Mesendoderm (in vitro differentiated cells): Measurements from ENCODE around the gene UQCR11.

Experiments used
- DNase-seq: peaks from one replicate; pipeline ENCODE4 v3.0.0; 2013
- H2AK5ac ChIP-seq: 2 replicates; pipeline ENCODE4 v1.6.1; 2013; ENCODE audit warnings: low read length, inconsistent platforms
- H2BK120ac ChIP-seq: 2 replicates; pipeline ENCODE4 v1.6.1; 2013; ENCODE audit warnings: low read depth, mild to moderate bottlenecking, low read length, moderate library complexity, mixed read lengths
- H2BK15ac ChIP-seq: replicated peaks from 2 replicates; pipeline ENCODE4 v1.6.1; 2013; ENCODE audit warnings: low read depth, mild to moderate bottlenecking, moderate library complexity
- H2BK5ac ChIP-seq: 2 replicates; pipeline ENCODE4 v1.6.1; 2013; ENCODE audit warnings: low read length, inconsistent platforms
- H3K18ac ChIP-seq: 2 replicates; pipeline ENCODE4 v1.6.1; 2013; ENCODE audit warnings: mild to moderate bottlenecking, low read length, mixed read lengths
- H3K23ac ChIP-seq: one replicate; pipeline ENCODE4 v1.6.1; 2013; ENCODE audit warnings: low read length
- H3K27ac ChIP-seq: 2 replicates; pipeline ENCODE4 v1.5.1; 2013; ENCODE audit warnings: low read depth, mild to moderate bottlenecking, inconsistent platforms, low read length, moderate library complexity
- H3K27me3 ChIP-seq: 2 replicates; pipeline ENCODE4 v1.6.1; 2013; ENCODE audit warnings: low read length, control low read depth, mild to moderate bottlenecking, inconsistent platforms; ENCODE audit not compliant: insufficient read depth, poor library complexity
- H3K36me3 ChIP-seq: 2 replicates; pipeline ENCODE4 v1.6.1; 2013; ENCODE audit warnings: low read length, inconsistent platforms; ENCODE audit not compliant: control insufficient read depth, insufficient read depth
- H3K4ac ChIP-seq: one replicate; pipeline ENCODE4 v1.6.1; 2013; ENCODE audit warnings: low read depth, mild to moderate bottlenecking, low read length, moderate library complexity
- H3K4me1 ChIP-seq: 2 replicates; pipeline ENCODE4 v1.6.1; 2013; ENCODE audit warnings: low read depth, low read length, inconsistent platforms; ENCODE audit not compliant: control insufficient read depth
- H3K4me2 ChIP-seq: 2 replicates; pipeline ENCODE4 v1.6.1; 2013; ENCODE audit warnings: low read length
- H3K4me3 ChIP-seq: 2 replicates; pipeline ENCODE4 v1.5.1; 2013; ENCODE audit warnings: mild to moderate bottlenecking, low read length
- H3K56ac ChIP-seq: one replicate; pipeline ENCODE4 v1.6.1; 2013; ENCODE audit warnings: low read length
- H3K79me1 ChIP-seq: 2 replicates; pipeline ENCODE4 v1.6.1; 2013; ENCODE audit warnings: low read length, inconsistent platforms
- H3K79me2 ChIP-seq: 2 replicates; pipeline ENCODE4 v1.6.1; 2013; ENCODE audit warnings: mild to moderate bottlenecking, low read length; ENCODE audit not compliant: control insufficient read depth, insufficient read depth
- H3K9ac ChIP-seq: 2 replicates; pipeline ENCODE4 v1.6.1; 2013; ENCODE audit warnings: low read length, inconsistent platforms
- H4K5ac ChIP-seq: one replicate; pipeline ENCODE4 v1.6.1; 2013; ENCODE audit warnings: low read length
- H4K8ac ChIP-seq: one replicate; pipeline ENCODE4 v1.6.1; 2013; ENCODE audit warnings: low read depth, mild to moderate bottlenecking, control low read depth, low read length, moderate library complexity
- WGBS: extraction: QIAGEN DNeasy Blood & Tissue Kit; methylation state at CpG from one replicate; pipeline ENCODE4 v1.1.7; 2013; ENCODE audit warnings: low lambda C conversion rate, missing lambda C conversion rate; ENCODE audit not compliant: insufficient coverage; ENCODE audit errors: extremely low coverage; 5-methylcytosine and 5-hydroxymethylcytosine counted together

Gene UQCR11

GRCh38 chr19:1561236-1561842 is 43.9 kb downstream of the UQCR11 start:
- no CpG with 5 or more reads among the region's 17 CpGs for WGBS
- Histone ChIP-seq H3K4me3 (no peak overlapping the region), H2BK120ac (no peak overlapping the region), H3K9ac (no peak overlapping the region), H4K8ac (no peak overlapping the region), H2BK5ac (no peak overlapping the region), H3K4me2 (no peak overlapping the region), H2BK15ac (no peak overlapping the region), H3K36me3 (peaks cover 6% of the 10 kb centered on the region), H3K4me1 (peaks cover 2% of the 10 kb centered on the region), H4K5ac (no peak overlapping the region), H3K27me3 (no peaks in the 10 kb centered on the region), H3K79me1 (peaks cover 37% of the 10 kb centered on the region), H3K27ac (no peak overlapping the region), H3K4ac (no peak overlapping the region), H3K23ac (no peak overlapping the region), H3K18ac (no peak overlapping the region), H3K79me2 (peaks cover 68% of the 10 kb centered on the region), H3K56ac (no peak overlapping the region), H2AK5ac (no peak overlapping the region)
- DNase-seq: no peak

- Histone ChIP-seq H2BK120ac (no peak overlapping the region), H4K8ac (no peak overlapping the region), H3K18ac (no peak overlapping the region), H3K4me1 (no peaks in the 10 kb centered on the region), H2BK15ac (no peak overlapping the region), H3K9ac (no peak overlapping the region), H2BK5ac (no peak overlapping the region), H3K4me2 (no peak overlapping the region), H3K27me3 (no peaks in the 10 kb centered on the region), H4K5ac (no peak overlapping the region), H3K79me1 (peaks cover 37% of the 10 kb centered on the region), H3K36me3 (peaks cover 6% of the 10 kb centered on the region), H3K4ac (no peak overlapping the region), H3K4me3 (no peak overlapping the region), H3K27ac (no peak overlapping the region), H2AK5ac (no peak overlapping the region), H3K79me2 (peaks cover 59% of the 10 kb centered on the region), H3K56ac (no peak overlapping the region), H3K23ac (no peak overlapping the region)
- DNase-seq: no peak
- WGBS: no CpG with 5 or more reads among the region's 25 CpGs
These were observed 44.9 kb downstream of the UQCR11 start for GRCh38 chr19:1560286-1560882.

GRCh38 chr19:1558552-1558951 is 46.7 kb downstream of the UQCR11 start:
- no peak for DNase-seq
- Histone ChIP-seq H2BK15ac (no peak overlapping the region), H3K9ac (no peak overlapping the region), H3K79me2 (peaks cover 41% of the 10 kb centered on the region), H2BK5ac (no peak overlapping the region), H3K79me1 (peaks cover 28% of the 10 kb centered on the region), H3K36me3 (peaks cover 9% of the 10 kb centered on the region), H3K18ac (no peak overlapping the region), H3K23ac (no peak overlapping the region), H3K27me3 (no peaks in the 10 kb centered on the region), H3K4me1 (no peaks in the 10 kb centered on the region), H4K8ac (no peak overlapping the region), H3K4me2 (no peak overlapping the region), H3K56ac (no peak overlapping the region), H3K4me3 (no peak overlapping the region), H2AK5ac (no peak overlapping the region), H4K5ac (no peak overlapping the region), H3K4ac (no peak overlapping the region), H2BK120ac (no peak overlapping the region), H3K27ac (no peak overlapping the region)
- no CpG with 5 or more reads among the region's 12 CpGs for WGBS

- WGBS: no CpG with 5 or more reads among the region's 66 CpGs
- Histone ChIP-seq H3K79me2 (peaks cover 27% of the 10 kb centered on the region), H3K4me2 (no peak overlapping the region), H2BK15ac (no peak overlapping the region), H3K9ac (no peak overlapping the region), H4K8ac (no peak overlapping the region), H4K5ac (no peak overlapping the region), H3K79me1 (peaks cover 22% of the 10 kb centered on the region), H3K56ac (no peak overlapping the region), H3K23ac (no peak overlapping the region), H2AK5ac (no peak overlapping the region), H2BK120ac (no peak overlapping the region), H2BK5ac (no peak overlapping the region), H3K27me3 (no peaks in the 10 kb centered on the region), H3K4me3 (no peak overlapping the region), H3K27ac (no peak overlapping the region), H3K4me1 (no peaks in the 10 kb centered on the region), H3K18ac (no peak overlapping the region), H3K36me3 (peaks cover 9% of the 10 kb centered on the region), H3K4ac (no peak overlapping the region)
- DNase-seq: no peak
These were observed 48.7 kb downstream of the UQCR11 start for GRCh38 chr19:1556390-1557070.

- Histone ChIP-seq H3K4me3 (no peak overlapping the region), H2BK120ac (no peak overlapping the region), H3K4me1 (no peaks in the 10 kb centered on the region), H3K79me1 (peaks cover 16% of the 10 kb centered on the region), H3K23ac (no peak overlapping the region), H3K27ac (no peak overlapping the region), H2AK5ac (no peak overlapping the region), H3K4me2 (no peak overlapping the region), H2BK15ac (no peak overlapping the region), H3K27me3 (no peaks in the 10 kb centered on the region), H3K56ac (no peak overlapping the region), H3K18ac (no peak overlapping the region), H3K9ac (no peak overlapping the region), H3K4ac (no peak overlapping the region), H4K8ac (no peak overlapping the region), H3K79me2 (peaks cover 19% of the 10 kb centered on the region), H4K5ac (no peak overlapping the region), H2BK5ac (no peak overlapping the region), H3K36me3 (peaks cover 6% of the 10 kb centered on the region)
- WGBS: no CpG with 5 or more reads among the region's 121 CpGs
- no peak for DNase-seq
These were observed 49.5 kb downstream of the UQCR11 start for GRCh38 chr19:1555487-1556389.
